Mesothelial cell of epicardium (in vitro differentiated cells): ENCODE data around the gene AKR1B15. TPM values are rescaled to one million over a fixed set of nuclear protein-coding genes. Genes with fewer than 3 reads are reported as not detected.
A peak's percentile ranks its signal among the peaks of the same experiment; 100 is the strongest.
"Not testable (repeated sequence)": the region's sequence is repeated elsewhere in the genome, so short reads cannot be mapped to it uniquely, and the experiment has no call there.

Experiments used
- DNase-seq, 2 experiments: peaks; one replicate each; pipeline ENCODE4 v3.0.0; 2021; ENCODE audit warnings: low spot score in 2 of 2; ENCODE audit not compliant: unreplicated experiment in 2 of 2
- H3K27ac Mint-ChIP-seq: 2 replicates; pipeline ENCODE4 v1.8.0; 2021; ENCODE audit warnings: mixed read lengths
- H3K27me3 Mint-ChIP-seq: 2 replicates; pipeline ENCODE4 v1.8.0; 2021; ENCODE audit warnings: low read depth, mixed read lengths
- H3K36me3 Mint-ChIP-seq: 2 replicates; pipeline ENCODE4 v1.8.0; 2021; ENCODE audit warnings: mixed read lengths
- H3K4me1 Mint-ChIP-seq: 2 replicates; pipeline ENCODE4 v1.8.0; 2021; ENCODE audit warnings: mixed read lengths
- H3K4me3 Mint-ChIP-seq: 2 replicates; pipeline ENCODE4 v1.8.0; 2021; ENCODE audit warnings: mild to moderate bottlenecking, moderate library complexity, mixed read lengths
- H3K9me3 Mint-ChIP-seq: 2 replicates; pipeline ENCODE4 v1.8.0; 2021; ENCODE audit warnings: mixed read lengths
- CTCF ChIP-seq: fragments of 200-600 bp; sonication (generic); IDR thresholded peaks from one replicate; pipeline ENCODE4 v1.5.0; 2021; ENCODE audit warnings: antibody characterized with exemption; ENCODE audit not compliant: unreplicated experiment
- total RNA-seq: library from RNA; stranded (reverse); gene quantifications from 3 replicates; pipeline ENCODE4 v1.2.1, GENCODE V29; 2021

The AKR1B15 gene
- total RNA-seq, 1 donor from 2014 or later, result 1.8 TPM

DNA sequence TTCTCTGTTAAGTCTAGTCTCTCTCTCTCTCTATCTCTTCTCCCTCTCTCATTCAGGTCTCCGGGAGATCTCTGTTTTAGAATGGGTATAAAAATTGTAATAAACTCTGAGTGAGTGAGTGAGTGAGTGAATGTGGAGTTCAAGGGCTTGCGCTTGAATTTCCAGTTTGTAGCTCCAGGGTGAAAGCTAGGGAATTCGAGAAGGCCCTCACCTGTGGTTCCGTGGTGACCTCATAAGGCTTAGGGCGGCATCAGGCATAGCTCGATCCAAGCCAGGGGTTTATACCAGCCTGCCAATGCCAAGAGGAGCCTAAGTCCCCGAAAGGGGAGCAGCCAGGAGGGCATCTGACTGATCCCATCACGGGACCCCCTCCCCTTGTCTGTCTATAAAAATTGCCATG lies 456 bp downstream of the AKR1B15 start:
- H3K4me3 Mint-ChIP-seq, result peak overlapping the region; percentile 24
- DNase-seq, result no peak
- no peaks in the 10 kb centered on the region for H3K36me3 Mint-ChIP-seq
- H3K9me3 Mint-ChIP-seq, result no peaks in the 10 kb centered on the region
- H3K27me3 Mint-ChIP-seq, result no peaks in the 10 kb centered on the region
- TF ChIP-seq CTCF, result no peak
- H3K27ac Mint-ChIP-seq, result peak overlapping the region; percentile 68
- peaks cover 54% of the 10 kb centered on the region for H3K4me1 Mint-ChIP-seq

- Mint-ChIP-seq H3K36me3 (no peaks in the 10 kb centered on the region), H3K4me1 (peaks cover 43% of the 10 kb centered on the region), H3K9me3 (no peaks in the 10 kb centered on the region), H3K27me3 (no peaks in the 10 kb centered on the region), H3K4me3 (no peak overlapping the region), H3K27ac (no peak overlapping the region)
- no peak for DNase-seq
- TF ChIP-seq CTCF, result no peak
Measured at GRCh38 chr7:134552105-134552504, 3.2 kb downstream of the AKR1B15 start.

- H3K36me3 Mint-ChIP-seq, result no peaks in the 10 kb centered on the region
- H3K27ac Mint-ChIP-seq, result no peak overlapping the region
- TF ChIP-seq CTCF, result no peak
Measured at GRCh38 chr7:134553976-134554375, 5.1 kb downstream of the AKR1B15 start.

DNA sequence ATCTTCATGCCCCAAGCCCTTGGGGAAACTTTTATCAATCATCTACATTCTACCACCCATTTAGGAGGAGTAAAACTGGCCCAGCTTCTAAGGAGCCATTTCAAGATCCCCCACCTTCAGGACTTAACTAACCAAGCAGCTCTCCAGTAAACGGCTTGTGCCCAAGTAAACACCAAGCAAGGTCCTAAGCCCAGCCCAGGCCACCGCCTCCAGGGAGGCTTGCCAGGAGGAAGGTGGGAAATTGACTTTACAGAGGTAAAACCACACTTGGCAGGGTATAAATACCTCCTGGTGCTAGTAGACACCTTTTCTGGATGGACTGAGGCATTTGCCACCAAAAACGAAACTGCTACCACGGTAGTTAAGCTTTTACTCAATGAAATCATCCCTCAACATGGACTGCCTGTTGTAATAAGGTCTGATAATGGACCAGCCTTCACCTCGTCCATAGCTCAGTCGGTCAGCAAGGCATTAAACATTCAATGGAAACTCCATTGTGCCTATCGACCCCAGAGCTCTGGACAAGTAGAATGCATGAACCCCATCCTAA lies 5.6 kb downstream of the AKR1B15 start:
- no peak overlapping the region for H3K27ac Mint-ChIP-seq
- no peak for TF ChIP-seq CTCF

More at GRCh38 chr7:134553976-134554375, 5.1 kb downstream of the AKR1B15 start:
- Mint-ChIP-seq H3K9me3 (no peaks in the 10 kb centered on the region), H3K4me3 (no peak overlapping the region), H3K4me1 (peaks cover 35% of the 10 kb centered on the region), H3K27me3 (no peaks in the 10 kb centered on the region)
- no peak for DNase-seq

DNA sequence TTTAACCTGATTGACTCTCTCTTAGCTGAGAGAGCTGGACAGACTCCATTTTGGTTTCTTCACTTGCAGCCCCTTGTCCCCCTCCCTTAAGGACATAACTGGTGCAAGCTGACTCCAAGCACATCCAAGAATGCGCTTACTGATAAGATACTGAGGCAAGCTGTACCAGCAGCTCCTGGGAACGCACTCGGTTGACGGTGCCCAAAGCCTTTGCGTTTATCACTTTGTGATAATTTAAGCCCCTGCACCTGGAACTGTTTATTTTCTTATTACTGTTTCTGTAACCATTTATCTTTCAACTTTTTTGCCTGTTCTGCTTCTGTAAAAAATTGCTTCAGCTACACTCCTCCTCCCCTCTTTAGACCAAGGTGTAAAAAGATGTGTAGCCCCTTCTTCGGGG lies 8.5 kb downstream of the AKR1B15 start:
- no peak for TF ChIP-seq CTCF
- H3K27ac Mint-ChIP-seq, result peak overlapping the region; percentile 22

More for the DNA sequence above, 5.6 kb downstream of the AKR1B15 start:
- H3K36me3 Mint-ChIP-seq, result no peaks in the 10 kb centered on the region
- no peaks in the 10 kb centered on the region for H3K27me3 Mint-ChIP-seq
- H3K4me1 Mint-ChIP-seq, result peaks cover 31% of the 10 kb centered on the region
- no peak for DNase-seq
- H3K9me3 Mint-ChIP-seq, result no peaks in the 10 kb centered on the region
- H3K4me3 Mint-ChIP-seq, result no peak overlapping the region

GRCh38 chr7:134558370-134558769 lies 9.5 kb downstream of the AKR1B15 start:
- Mint-ChIP-seq H3K27ac (no peak overlapping the region), H3K27me3 (no peaks in the 10 kb centered on the region), H3K36me3 (no peaks in the 10 kb centered on the region), H3K9me3 (peaks cover 6% of the 10 kb centered on the region), H3K4me1 (peaks cover 27% of the 10 kb centered on the region), H3K4me3 (no peak overlapping the region)
- DNase-seq, result no peak
- no peak for TF ChIP-seq CTCF

More for the DNA sequence above, 8.5 kb downstream of the AKR1B15 start:
- Mint-ChIP-seq H3K4me3 (no peak overlapping the region), H3K9me3 (no peaks in the 10 kb centered on the region), H3K36me3 (no peaks in the 10 kb centered on the region), H3K4me1 (peaks cover 19% of the 10 kb centered on the region), H3K27me3 (no peaks in the 10 kb centered on the region)
- DNase-seq, result no peak

DNA sequence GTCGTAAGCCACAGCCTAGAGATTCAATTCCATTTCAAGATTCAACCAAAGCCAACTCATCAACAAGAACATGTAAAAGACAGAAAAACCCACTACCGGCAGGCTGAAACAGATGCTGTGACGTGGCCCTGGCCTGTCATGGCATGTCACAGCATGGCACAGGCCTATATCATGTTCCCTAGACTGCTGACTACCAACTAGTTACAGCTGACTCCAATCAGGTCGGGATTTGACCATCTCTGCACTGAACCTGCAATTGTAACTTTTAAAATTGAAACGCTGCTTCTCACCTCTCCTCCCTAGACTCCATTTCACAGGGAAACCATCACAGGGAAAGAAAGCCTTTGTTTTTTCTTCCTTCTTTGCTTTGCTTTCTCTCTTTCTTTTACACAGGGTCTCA lies 12.7 kb downstream of the AKR1B15 start:
- not testable (repeated sequence) for H3K9me3 Mint-ChIP-seq, H3K4me3 Mint-ChIP-seq

More for the DNA sequence above, 12.7 kb downstream of the AKR1B15 start:
- DNase-seq, H3K27me3 Mint-ChIP-seq, H3K36me3 Mint-ChIP-seq: not testable (repeated sequence)
- Mint-ChIP-seq H3K4me1 (peaks cover 53% of the 10 kb centered on the region), H3K27ac (peak overlapping the region; percentile 6)
